CD14-positive monocyte (primary cell): Measurements from ENCODE around the gene IFIT5. TPM values are rescaled to one million over a fixed set of nuclear protein-coding genes. Genes with fewer than 3 reads are reported as not detected.

ENCODE experiments used
- DNase-seq, 3 donors: peaks; one replicate each; pipeline ENCODE4 v3.0.0-alpha.2; 2011 to 2022
- H2AFZ ChIP-seq: 2 replicates; pipeline ENCODE4 v1.6.0; 2012; ENCODE audit warnings: mild to moderate bottlenecking, low read depth, low read length, inconsistent platforms; ENCODE audit not compliant: insufficient read depth, poor library complexity, severe bottlenecking
- H3K27ac ChIP-seq, 2 donors: 1 replicate in 1 of 2; 2 replicates in 1 of 2; pipeline ENCODE4 v1.5.1; 2012 to 2013; ENCODE audit warnings: low read length in 2 of 2, control low read depth in 1 of 2, inconsistent platforms in 1 of 2, low read depth in 1 of 2, mild to moderate bottlenecking in 1 of 2
- H3K27me3 ChIP-seq, 2 donors: one replicate each; pipeline versions ENCODE4 v1.6.0 to v1.6.1; 2011 to 2013; ENCODE audit warnings: low read length in 2 of 2; ENCODE audit not compliant: control insufficient read depth in 2 of 2, insufficient read depth in 2 of 2
- H3K36me3 ChIP-seq, 2 donors: replicated peaks in 1 of 2; 1 replicate in 1 of 2; 2 replicates in 1 of 2; pipeline versions ENCODE4 v1.5.1 to v1.6.1; 2012 to 2013; ENCODE audit warnings: low read length in 2 of 2, control low read depth in 1 of 2, inconsistent platforms in 1 of 2, mild to moderate bottlenecking in 1 of 2; ENCODE audit not compliant: insufficient read depth in 2 of 2, control insufficient read depth in 1 of 2
- H3K4me1 ChIP-seq, 2 donors: 1 replicate in 1 of 2; 2 replicates in 1 of 2; pipeline versions ENCODE4 v1.5.1 to v1.6.1; 2012 to 2013; ENCODE audit warnings: low read length in 2 of 2, control low read depth in 1 of 2, inconsistent platforms in 1 of 2, mild to moderate bottlenecking in 1 of 2, moderate library complexity in 1 of 2; ENCODE audit not compliant: insufficient read depth in 2 of 2, control insufficient read depth in 1 of 2
- H3K4me2 ChIP-seq: replicated peaks from 2 replicates; pipeline ENCODE3; 2012; ENCODE audit warnings: low read length, moderate library complexity, mild to moderate bottlenecking; ENCODE audit not compliant: poor library complexity, severe bottlenecking; ENCODE audit errors: extremely low read depth
- H3K4me3 ChIP-seq, 3 experiments: fragments of 200-600 bp in 1 of 3; sonication (generic) in 1 of 3; replicated peaks in 1 of 3; 1 replicate in 2 of 3; 2 replicates in 1 of 3; pipeline ENCODE4 v1.5.1; 2011 to 2013; ENCODE audit warnings: low read length in 3 of 3, mild to moderate bottlenecking in 3 of 3, control low read depth in 2 of 3, low read depth in 2 of 3, inconsistent platforms in 1 of 3, moderate library complexity in 1 of 3
- H3K79me2 ChIP-seq: 2 replicates; pipeline ENCODE4 v1.6.0; 2012; ENCODE audit warnings: mild to moderate bottlenecking, control low read depth, inconsistent platforms, low read length, moderate library complexity; ENCODE audit not compliant: insufficient read depth
- H3K9ac ChIP-seq: 2 replicates; pipeline ENCODE4 v1.6.0; 2017; ENCODE audit warnings: low read length, mild to moderate bottlenecking; ENCODE audit not compliant: insufficient read depth, poor library complexity, severe bottlenecking
- H3K9me3 ChIP-seq, 2 donors: replicated peaks in 1 of 2; 1 replicate in 1 of 2; 2 replicates in 1 of 2; pipeline versions ENCODE4 v1.5.1 to v1.6.1; 2012 to 2013; ENCODE audit warnings: low read length in 2 of 2, control low read depth in 1 of 2; ENCODE audit not compliant: control insufficient read depth in 1 of 2, insufficient read depth in 1 of 2
- H4K20me1 ChIP-seq: 2 replicates; pipeline ENCODE4 v1.6.0; 2012; ENCODE audit warnings: mild to moderate bottlenecking, low read length, control low read depth, moderate library complexity; ENCODE audit not compliant: insufficient read depth
- H3K27ac Mint-ChIP-seq, 7 donors: one replicate each; pipeline ENCODE4 v1.8.0; 2020; ENCODE audit warnings: mild to moderate bottlenecking in 7 of 7, mixed read lengths in 7 of 7, moderate library complexity in 6 of 7, inconsistent platforms in 2 of 7
- H3K27me3 Mint-ChIP-seq, 3 donors: one replicate each; pipeline ENCODE4 v1.8.0; 2021 to 2022; ENCODE audit warnings: low read depth in 3 of 3, mild to moderate bottlenecking in 3 of 3, mixed read lengths in 3 of 3, moderate library complexity in 3 of 3, inconsistent platforms in 1 of 3
- H3K36me3 Mint-ChIP-seq, 2 donors: one replicate each; pipeline ENCODE4 v1.8.0; 2020; ENCODE audit warnings: mixed read lengths in 2 of 2, inconsistent platforms in 1 of 2, mild to moderate bottlenecking in 1 of 2
- H3K4me1 Mint-ChIP-seq: one replicate; pipeline ENCODE4 v1.8.0; 2020; ENCODE audit warnings: mild to moderate bottlenecking, mixed read lengths
- H3K4me3 Mint-ChIP-seq, 2 donors: one replicate each; pipeline ENCODE4 v1.8.0; 2020; ENCODE audit warnings: mild to moderate bottlenecking in 2 of 2, mixed read lengths in 2 of 2, moderate library complexity in 1 of 2
- H3K9me3 Mint-ChIP-seq, 7 donors: one replicate each; pipeline ENCODE4 v1.8.0; 2020 to 2022; ENCODE audit warnings: mixed read lengths in 7 of 7, mild to moderate bottlenecking in 6 of 7, moderate library complexity in 6 of 7, inconsistent platforms in 2 of 7
- CTCF ChIP-seq: fragments of 200-600 bp; IDR thresholded peaks from one replicate; pipeline ENCODE4 v1.8.0; 2022; ENCODE audit warnings: antibody characterized with exemption, mild to moderate bottlenecking
- WGBS: methylation state at CpG from one replicate; pipeline ENCODE4 v1.1.5; 2013; ENCODE audit warnings: missing lambda C conversion rate; ENCODE audit not compliant: insufficient coverage; 5-methylcytosine and 5-hydroxymethylcytosine counted together
- intact Hi-C, 2 donors: fragments of 100-400 bp; cut with micrococcal nuclease; formaldehyde crosslinking; loops; one replicate each; pipeline versions ENCODE4 v1.15.0 to v1.15.1; 2023
- polyA plus RNA-seq, 3 donors: library from polyadenylated mRNA; depleted of rRNA in 1 of 3; unstranded in 2 of 3; stranded (reverse) in 1 of 3; fragments of 300-500 nt in 2 of 3; fragments of >200 nt in 1 of 3; fragmentation: Illumina TruSeq in 2 of 3; gene quantifications; 1 replicate in 2 of 3; 2 replicates in 1 of 3; pipeline ENCODE4 v1.2.3, GENCODE V29; 2012 to 2021

IFIT5 gene
- polyA plus RNA-seq, 3 donors, result 2.4 to 8.0 (median 5.8) TPM

- Mint-ChIP-seq H3K27ac (no peak overlapping the region), H3K36me3 (no peaks in the 10 kb centered on the region), H3K4me1 (peaks cover 30% of the 10 kb centered on the region), H3K27me3 (peaks cover 0 to 2% (median 0%) of the 10 kb centered on the region in 3 donors), H3K9me3 (peaks cover 0 to 2% (median 0%) of the 10 kb centered on the region in 7 donors), H3K4me3 (no peak overlapping the region)
- H3K27me3 ChIP-seq, result no peaks in the 10 kb centered on the region
- no CpG with 5 or more reads among the region's 1 CpG for WGBS
- no peak for DNase-seq
- peaks cover 18 to 22% of the 10 kb centered on the region in 2 donors for H3K4me1 ChIP-seq
- H3K4me3 ChIP-seq, result no peak overlapping the region
- intact Hi-C loops, result no loop called here
- H3K36me3 ChIP-seq, result no peaks in the 10 kb centered on the region
- H3K4me2 ChIP-seq, result no peak overlapping the region
- no peaks in the 10 kb centered on the region for H3K9me3 ChIP-seq
- TF ChIP-seq CTCF, result no peak
- H3K79me2 ChIP-seq, result no peaks in the 10 kb centered on the region
- H3K27ac ChIP-seq, result no peak overlapping the region
- no peaks in the 10 kb centered on the region for H4K20me1 ChIP-seq
- no peak overlapping the region for H2AFZ ChIP-seq
- H3K9ac ChIP-seq, result no peak overlapping the region
These were observed 46.2 kb upstream of the IFIT5 start for GRCh38 chr10:89368129-89368528.

DNA sequence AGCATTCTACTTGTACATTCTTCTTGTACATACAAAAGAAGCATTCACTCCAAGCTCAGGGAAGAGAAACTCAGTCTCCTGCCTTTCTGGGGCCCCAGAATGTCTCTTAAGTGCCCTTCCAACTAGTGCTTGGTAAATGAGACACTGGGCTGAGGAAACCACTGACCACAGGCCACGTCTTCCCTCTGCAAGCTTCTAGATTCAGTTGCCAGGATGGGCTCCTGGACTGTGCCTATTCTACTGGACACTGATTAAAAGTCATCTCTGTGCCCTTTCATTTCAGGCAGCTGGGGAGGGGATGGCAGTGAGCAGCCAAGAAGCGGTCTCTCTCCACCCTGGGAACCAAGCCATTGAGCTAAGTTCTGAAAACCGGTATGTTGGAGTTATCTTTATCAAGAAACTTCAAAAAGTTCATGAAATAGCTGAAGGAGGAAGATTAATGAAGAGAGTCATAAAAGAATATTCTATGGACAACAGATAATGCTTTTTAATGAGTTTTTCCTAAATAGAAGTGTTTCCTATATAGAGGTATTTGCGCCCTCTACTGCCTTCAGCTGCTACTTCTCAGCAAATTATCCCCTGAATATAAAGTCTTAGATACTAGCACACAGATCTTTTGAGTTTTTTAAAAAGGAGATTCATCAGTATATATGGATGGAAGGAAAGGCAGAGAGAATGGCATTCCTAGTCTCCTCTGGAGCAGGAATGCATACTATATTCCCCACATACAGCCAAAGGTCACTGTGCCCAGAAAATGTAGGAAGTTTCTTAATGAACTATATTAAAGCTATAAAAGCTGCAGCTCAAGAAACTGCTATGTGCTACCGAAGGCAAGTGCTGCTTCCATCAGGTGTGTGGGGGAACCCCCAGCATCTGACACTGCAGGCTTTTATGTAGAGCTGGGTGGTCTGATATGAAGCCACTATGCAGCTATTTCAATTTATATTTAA is 44.9 kb upstream of the IFIT5 start:
- Histone ChIP-seq H2AFZ (peak overlapping the region; percentile 23), H3K4me1 (peaks cover 17 to 19% of the 10 kb centered on the region in 2 donors), H3K9ac (no peak overlapping the region), H3K4me3 (no peak overlapping the region), H3K9me3 (no peaks in the 10 kb centered on the region), H3K79me2 (no peaks in the 10 kb centered on the region), H3K4me2 (no peak overlapping the region), H3K27me3 (no peaks in the 10 kb centered on the region), H4K20me1 (no peaks in the 10 kb centered on the region), H3K27ac (no peak overlapping the region), H3K36me3 (no peaks in the 10 kb centered on the region)
- intact Hi-C loops, result no loop called here
- H3K4me3 Mint-ChIP-seq, result no peak overlapping the region
- H3K27ac Mint-ChIP-seq, result peak overlapping the region in 1 of 7 donors; percentile 8
- 50% methylated on average over 2 of the region's 5 CpGs for WGBS
- H3K36me3 Mint-ChIP-seq, result no peaks in the 10 kb centered on the region
- peak; percentile 71 for TF ChIP-seq CTCF
- DNase-seq, result peak in 1 of 3 donors; percentile 37
- H3K4me1 Mint-ChIP-seq, result peaks cover 30% of the 10 kb centered on the region
- H3K9me3 Mint-ChIP-seq, result peaks cover 0 to 2% (median 0%) of the 10 kb centered on the region in 7 donors
- peaks cover 0 to 2% (median 0%) of the 10 kb centered on the region in 3 donors for H3K27me3 Mint-ChIP-seq
